PC-9 (cell line): ENCODE results near the gene FEN1. TPM values are rescaled to one million over a fixed set of nuclear protein-coding genes. Genes with fewer than 3 reads are reported as not detected.

Source experiments
- BruUV-seq: library from RNA; stranded (reverse); fragments of 400-500 nt; replicated peaks from 2 replicates; lab custom pipeline; 2021; lab: Mats Ljungman, UMichigan
- CTCF ChIA-PET: fragments of 300-600 bp; sonication (Branson Sonifier 250); formaldehyde crosslinking; loops from one replicate; lab custom pipeline; 2022; ENCODE audit warnings: antibody characterized with exemption; lab: Charles Lee
- POLR2A ChIA-PET: fragments of 300-600 bp; sonication (Branson Sonifier 250); formaldehyde crosslinking; loops from one replicate; lab custom pipeline; 2022; ENCODE audit warnings: antibody characterized with exemption; ENCODE audit not compliant: unreplicated experiment; lab: Charles Lee
- DNase-seq, 2 experiments: peaks; one replicate each; pipeline versions ENCODE4 v3.0.0 to v3.0.0-alpha.2; 2015 to 2022; ENCODE audit warnings: mixed read lengths in 1 of 2
- H2AFZ ChIP-seq: fragments of 200-600 bp; sonication (generic); 2 replicates; pipeline ENCODE4 v1.8.1; 2017; ENCODE audit warnings: antibody characterized with exemption
- H3F3A ChIP-seq: fragments of 200-600 bp; sonication (generic); 2 replicates; pipeline ENCODE4 v1.8.1; 2017; ENCODE audit warnings: antibody characterized with exemption, mild to moderate bottlenecking, low read depth; ENCODE audit not compliant: insufficient read depth
- H3K27ac ChIP-seq: fragments of 200-600 bp; sonication (generic); 2 replicates; pipeline ENCODE4 v1.6.1; 2016; ENCODE audit warnings: mixed run types
- H3K27me3 ChIP-seq: fragments of 200-600 bp; sonication (generic); 2 replicates; pipeline ENCODE4 v1.6.1; 2016; ENCODE audit warnings: low read depth, mixed run types; ENCODE audit not compliant: insufficient read depth
- H3K36me3 ChIP-seq: fragments of 200-600 bp; sonication (generic); 2 replicates; pipeline ENCODE4 v1.6.1; 2016; ENCODE audit warnings: low read depth, mixed run types
- H3K4me1 ChIP-seq: fragments of 200-600 bp; sonication (generic); replicated peaks from 2 replicates; pipeline ENCODE4 v1.6.1; 2016; ENCODE audit warnings: mixed run types; ENCODE audit not compliant: insufficient read depth
- H3K4me2 ChIP-seq: fragments of 200-600 bp; sonication (generic); 2 replicates; pipeline ENCODE4 v1.6.1; 2017; ENCODE audit warnings: mixed run types
- H3K4me3 ChIP-seq: fragments of 200-600 bp; sonication (generic); 2 replicates; pipeline ENCODE4 v1.6.1; 2016; ENCODE audit warnings: mixed run types
- H3K79me2 ChIP-seq: fragments of 200-600 bp; sonication (generic); 2 replicates; pipeline ENCODE4 v1.6.1; 2017; ENCODE audit warnings: low read depth, mixed run types
- H3K9me2 ChIP-seq: fragments of 200-600 bp; sonication (generic); 2 replicates; pipeline ENCODE4 v1.8.1; 2017; ENCODE audit warnings: mild to moderate bottlenecking; ENCODE audit not compliant: insufficient read depth
- H3K9me3 ChIP-seq: fragments of 200-600 bp; sonication (generic); 2 replicates; pipeline ENCODE4 v1.8.1; 2016; ENCODE audit warnings: low read depth; ENCODE audit not compliant: insufficient read depth
- H4K20me1 ChIP-seq: fragments of 200-600 bp; sonication (generic); 2 replicates; pipeline ENCODE4 v1.8.1; 2017; ENCODE audit not compliant: insufficient read depth
- CTCF ChIP-seq: fragments of 200-600 bp; sonication (generic); conservative IDR thresholded peaks from 2 replicates; pipeline ENCODE4 v1.6.1; 2017; ENCODE audit warnings: mixed run types, antibody characterized with exemption, mild to moderate bottlenecking, moderate library complexity
- EZH2 ChIP-seq: fragments of 200-600 bp; sonication (generic); IDR thresholded peaks from 2 replicates; pipeline ENCODE4 v1.8.0; 2017; ENCODE audit warnings: antibody characterized with exemption, low read depth
- intact Hi-C: fragments of 100-400 bp; cut with micrococcal nuclease; formaldehyde crosslinking; loops from one replicate; pipeline ENCODE4 v1.10.0; 2022; ENCODE audit not compliant: unreplicated experiment
- total RNA-seq: library from RNA; stranded (reverse); gene quantifications from 2 replicates; pipeline ENCODE4 v1.2.3, GENCODE V29; 2021

FEN1 gene
- total RNA-seq, 1 experiment from 2014 or later = 60.9 TPM

GRCh38 chr11:61746442-61747191 is 46.1 kb upstream of the FEN1 start:
- no peaks in the 10 kb centered on the region for H3K9me3 ChIP-seq
- H3K27ac ChIP-seq = no peak overlapping the region
- no TSS peak for BruUV-seq
- no peaks in the 10 kb centered on the region for H3K36me3 ChIP-seq
- H3K9me2 ChIP-seq = no peaks in the 10 kb centered on the region
- no peak for DNase-seq
- ChIA-PET POLR2A (no interaction called here), CTCF (interaction anchor here (0.7 to 1.5 kb wide), 4 partner anchors 9 to 410 kb away, joined by 3 to 16 read pairs (median 5); no protein-coding TSS in a partner anchor)
- peaks cover 25% of the 10 kb centered on the region for H3K4me1 ChIP-seq
- H4K20me1 ChIP-seq = no peaks in the 10 kb centered on the region
- intact Hi-C loops = loop anchor here (1.0 to 5.0 kb wide), 4 partner anchors 30 to 361 kb away; partner anchors contain the start of genes FEN1 and TMEM258
- H3K79me2 ChIP-seq = no peaks in the 10 kb centered on the region
- H3K4me2 ChIP-seq = no peak overlapping the region
- H3F3A ChIP-seq = peaks cover 16% of the 10 kb centered on the region; the same call in 1 of the 2 replicates
- no peak overlapping the region for H3K4me3 ChIP-seq
- H2AFZ ChIP-seq = no peak overlapping the region
- no peak for TF ChIP-seq EZH2
- TF ChIP-seq CTCF = no peak
- no peaks in the 10 kb centered on the region for H3K27me3 ChIP-seq

- peaks cover 18% of the 10 kb centered on the region for H3K4me1 ChIP-seq
- H3K27ac ChIP-seq = no peak overlapping the region
- no peaks in the 10 kb centered on the region for H3K27me3 ChIP-seq
- no peaks in the 10 kb centered on the region for H3K9me3 ChIP-seq
- H3K9me2 ChIP-seq = no peaks in the 10 kb centered on the region
- H3K79me2 ChIP-seq = no peaks in the 10 kb centered on the region
- H3K4me2 ChIP-seq = peak overlapping the region; percentile 29; the same call in 1 of the 2 replicates
- no peaks in the 10 kb centered on the region for H4K20me1 ChIP-seq
- peak; percentile 65 to 86 for DNase-seq
- TF ChIP-seq CTCF (peak; percentile 98), EZH2 (no peak)
- H3K4me3 ChIP-seq = no peak overlapping the region
- intact Hi-C loops = loop anchor here (1.0 to 5.0 kb wide), 4 partner anchors 29 to 360 kb away; partner anchors contain the start of genes FEN1 and TMEM258
- no TSS peak for BruUV-seq
- H2AFZ ChIP-seq = no peak overlapping the region
- peaks cover 8% of the 10 kb centered on the region; the same call in 1 of the 2 replicates for H3F3A ChIP-seq
- ChIA-PET CTCF (interaction anchor here (0.6 to 1.5 kb wide), 5 partner anchors 10 to 969 kb away, joined by 3 to 7 read pairs (median 3); no protein-coding TSS in a partner anchor), POLR2A (interaction anchor here (0.6 kb wide), 2 partner anchors 17 to 419 kb away, joined by 5 to 6 read pairs; no protein-coding TSS in a partner anchor)
- no peaks in the 10 kb centered on the region for H3K36me3 ChIP-seq
Observed at GRCh38 chr11:61747192-61747966, 45.3 kb upstream of the FEN1 start.

GRCh38 chr11:61747967-61748285 is 44.8 kb upstream of the FEN1 start:
- H3K27ac ChIP-seq = no peak overlapping the region
- H3K9me2 ChIP-seq = no peaks in the 10 kb centered on the region
- H3K9me3 ChIP-seq = no peaks in the 10 kb centered on the region
- peaks cover 5% of the 10 kb centered on the region; the same call in 1 of the 2 replicates for H3F3A ChIP-seq
- CTCF ChIA-PET = interaction anchor here (0.6 kb wide), 1 partner anchor 207 kb away, joined by 6 read pairs; no protein-coding TSS in a partner anchor
- peaks cover 14% of the 10 kb centered on the region for H3K4me1 ChIP-seq
- no peaks in the 10 kb centered on the region for H3K27me3 ChIP-seq
- no peaks in the 10 kb centered on the region for H3K79me2 ChIP-seq
- no TSS peak for BruUV-seq
- intact Hi-C loops = loop anchor here (1.0 to 5.0 kb wide), 4 partner anchors 28 to 359 kb away; partner anchors contain the start of genes FEN1 and TMEM258
- no peak overlapping the region for H3K4me3 ChIP-seq
- no peak for DNase-seq
- peak; percentile 36; the same call in 1 of the 2 replicates for TF ChIP-seq CTCF
- no peak for TF ChIP-seq EZH2
- POLR2A ChIA-PET = interaction anchor here (0.6 kb wide), 1 partner anchor 18 kb away, joined by 5 read pairs; no protein-coding TSS in a partner anchor
- no peak overlapping the region; the same call in 1 of the 2 replicates for H3K4me2 ChIP-seq
- no peaks in the 10 kb centered on the region for H3K36me3 ChIP-seq
- H2AFZ ChIP-seq = no peak overlapping the region
- no peaks in the 10 kb centered on the region for H4K20me1 ChIP-seq
